Activated CD4-positive, alpha-beta memory T cell treated with anti-CD3 and anti-CD28 coated beads, Interleukin-2, amount 10 ng/mL, durations not matched to agents 7 days and 5 days (primary cell): ENCODE data around the gene TGIF1. TPM values are rescaled to one million over a fixed set of nuclear protein-coding genes. Genes with fewer than 3 reads are reported as not detected.

Source experiments
- CTCF ChIA-PET: fragments of 350-600 bp; sonication (Branson Sonifier 250); formaldehyde crosslinking; loops from one replicate; lab custom pipeline; 2021; ENCODE audit warnings: antibody characterized with exemption, inconsistent platforms; lab: Charles Lee
- POLR2A ChIA-PET: fragments of 350-600 bp; sonication (Branson Sonifier 250); formaldehyde crosslinking; loops from one replicate; lab custom pipeline; 2021; ENCODE audit warnings: antibody characterized with exemption; lab: Charles Lee
- DNase-seq: peaks from one replicate; pipeline ENCODE4 v3.0.0-alpha.2; 2020
- H3K27ac Mint-ChIP-seq: one replicate; pipeline ENCODE4 v1.8.0; 2021; ENCODE audit warnings: mild to moderate bottlenecking, mixed read lengths
- H3K27me3 Mint-ChIP-seq: one replicate; pipeline ENCODE4 v1.8.0; 2021; ENCODE audit warnings: mixed read lengths
- H3K36me3 Mint-ChIP-seq: one replicate; pipeline ENCODE4 v1.8.0; 2021; ENCODE audit warnings: low read depth, mixed read lengths
- H3K4me1 Mint-ChIP-seq: one replicate; pipeline ENCODE4 v1.8.0; 2021; ENCODE audit warnings: mixed read lengths
- H3K4me3 Mint-ChIP-seq: one replicate; pipeline ENCODE4 v1.8.0; 2021; ENCODE audit warnings: mild to moderate bottlenecking, mixed read lengths
- H3K9me3 Mint-ChIP-seq: one replicate; pipeline ENCODE4 v1.8.0; 2021; ENCODE audit warnings: mixed read lengths
- total RNA-seq, 2 experiments: library from RNA; stranded (reverse); gene quantifications; one replicate each; pipeline ENCODE4 v1.2.3, GENCODE V29; 2021

TGIF1 gene
- total RNA-seq, 2 experiments from 2014 or later: 23.3 to 24.7 TPM

DNA sequence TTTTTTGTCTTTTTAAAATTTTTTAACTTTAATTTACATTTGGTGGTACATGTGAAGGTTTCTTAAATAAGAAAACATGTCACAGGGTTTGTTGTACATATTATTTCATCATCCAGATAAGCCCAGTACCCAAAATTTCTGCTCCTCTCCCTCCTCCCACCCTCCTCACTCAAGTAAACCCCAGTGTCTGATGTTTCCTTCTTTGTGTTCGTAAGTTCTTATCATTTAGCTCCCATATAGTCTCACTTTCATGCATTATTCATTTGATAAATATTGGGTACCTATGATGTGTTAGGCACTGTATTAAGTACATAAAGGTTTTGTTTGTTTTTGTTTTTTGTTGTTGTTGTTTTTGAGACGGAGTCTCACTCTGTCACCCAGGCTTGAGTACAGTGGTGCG lies 5.7 kb upstream of the TGIF1 start:
- ChIA-PET CTCF (interaction anchor here (0.6 to 1.3 kb wide), 2 partner anchors 10 to 147 kb away, joined by 3 to 4 read pairs; no protein-coding TSS in a partner anchor), POLR2A (no interaction called here)
- no peak overlapping the region for H3K27ac Mint-ChIP-seq
- no peaks in the 10 kb centered on the region for H3K9me3 Mint-ChIP-seq
- H3K4me1 Mint-ChIP-seq: peaks cover 20% of the 10 kb centered on the region
- H3K36me3 Mint-ChIP-seq: no peaks in the 10 kb centered on the region
- DNase-seq: no peak
- peaks cover 9% of the 10 kb centered on the region for H3K27me3 Mint-ChIP-seq
- no peak overlapping the region for H3K4me3 Mint-ChIP-seq

DNA sequence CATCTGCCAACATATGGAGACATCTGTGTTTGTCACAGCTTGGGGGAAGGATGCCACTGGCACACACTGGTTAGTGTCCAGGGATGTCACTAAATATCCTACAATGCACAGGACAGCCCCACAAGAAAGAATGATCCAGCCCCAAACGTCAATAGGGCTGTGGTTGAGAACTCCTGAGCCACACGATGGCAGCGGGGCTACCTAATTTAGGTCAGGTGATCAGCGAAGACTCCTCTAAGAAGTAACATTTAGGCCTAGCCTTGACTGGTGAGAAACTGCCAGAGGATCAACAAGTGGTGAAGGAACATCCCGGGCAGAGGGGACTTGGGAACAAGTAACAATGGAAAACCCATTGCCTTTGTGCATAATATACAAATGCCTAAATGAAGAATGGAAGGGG lies 5.0 kb upstream of the TGIF1 start:
- POLR2A ChIA-PET: interaction anchor here (4.9 kb wide), 1 partner anchor 150 kb away, joined by 74 read pairs; no protein-coding TSS in a partner anchor
- Mint-ChIP-seq H3K9me3 (no peaks in the 10 kb centered on the region), H3K36me3 (no peaks in the 10 kb centered on the region), H3K27ac (no peak overlapping the region), H3K4me1 (peaks cover 20% of the 10 kb centered on the region), H3K4me3 (no peak overlapping the region), H3K27me3 (peaks cover 9% of the 10 kb centered on the region)
- DNase-seq: no peak
- CTCF ChIA-PET: interaction anchor here (1.3 kb wide), 1 partner anchor 10 kb away, joined by 4 read pairs; no protein-coding TSS in a partner anchor

DNA sequence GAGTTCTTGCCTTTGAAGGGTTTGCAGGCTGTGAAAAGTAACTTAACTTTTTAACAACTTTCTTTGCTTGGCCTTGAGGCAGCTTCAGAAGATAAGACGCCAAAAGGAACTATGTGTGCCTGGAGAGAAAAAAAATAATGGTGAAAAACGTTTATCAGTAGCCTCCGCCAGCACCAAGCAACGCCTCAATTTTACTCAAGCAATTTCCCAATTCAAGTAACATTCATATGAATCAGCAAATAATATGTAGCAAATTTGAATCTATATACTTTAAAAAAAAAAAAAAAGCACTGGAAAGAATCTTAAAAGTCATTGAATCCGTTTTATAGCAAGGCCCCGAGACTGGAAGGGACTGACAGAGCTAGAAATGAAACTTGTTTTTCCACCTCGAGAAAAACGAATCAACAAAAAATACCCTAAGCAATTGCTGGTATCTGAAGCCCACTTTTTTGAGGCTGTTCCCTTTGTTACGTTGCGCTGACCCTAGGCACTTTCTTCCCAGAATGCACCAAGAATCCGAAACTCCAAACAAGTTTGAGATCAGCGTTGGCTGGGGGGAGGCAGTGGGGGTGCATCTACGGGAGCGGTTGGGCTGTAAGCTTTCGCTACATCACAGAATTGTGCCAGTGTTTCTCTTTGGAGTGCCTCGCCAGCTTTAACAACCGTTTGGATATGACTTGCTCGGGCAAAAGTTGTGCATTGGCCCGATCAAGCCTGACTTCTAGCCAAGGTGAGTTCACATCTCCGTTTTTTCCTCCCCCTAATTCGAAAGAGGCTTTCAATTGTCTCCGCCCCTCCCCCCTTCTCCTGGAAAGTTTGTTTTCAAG lies 2.7 kb upstream of the TGIF1 start:
- no peaks in the 10 kb centered on the region for H3K9me3 Mint-ChIP-seq
- DNase-seq: no peak

GRCh38 chr18:3447895-3448837 lies 1.8 kb upstream of the TGIF1 start:
- peak overlapping the region; percentile 99 for H3K27ac Mint-ChIP-seq
- peaks cover 31% of the 10 kb centered on the region for H3K4me1 Mint-ChIP-seq
- peak; percentile 88 for DNase-seq
- no peaks in the 10 kb centered on the region for H3K9me3 Mint-ChIP-seq
- no peaks in the 10 kb centered on the region for H3K27me3 Mint-ChIP-seq
- H3K36me3 Mint-ChIP-seq: peaks cover 10% of the 10 kb centered on the region
- ChIA-PET CTCF (interaction anchor here (0.6 to 2.9 kb wide), 12 partner anchors 10 to 296 kb away, joined by 3 to 18 read pairs (median 4); no protein-coding TSS in a partner anchor), POLR2A (interaction anchor here (0.6 to 7.9 kb wide), 21 partner anchors 8 to 812 kb away, joined by 3 to 74 read pairs (median 4); partner anchors contain the start of genes MYL12A and MYL12B)
- peak overlapping the region; percentile 92 for H3K4me3 Mint-ChIP-seq

More for the DNA sequence above, 2.7 kb upstream of the TGIF1 start:
- peaks cover 22% of the 10 kb centered on the region for H3K4me1 Mint-ChIP-seq
- H3K27me3 Mint-ChIP-seq: no peaks in the 10 kb centered on the region
- peaks cover 4% of the 10 kb centered on the region for H3K36me3 Mint-ChIP-seq
- ChIA-PET CTCF (interaction anchor here (0.6 to 2.9 kb wide), 12 partner anchors 11 to 295 kb away, joined by 3 to 18 read pairs (median 4); no protein-coding TSS in a partner anchor), POLR2A (interaction anchor here (0.6 to 7.9 kb wide), 20 partner anchors 12 to 811 kb away, joined by 3 to 74 read pairs (median 4); partner anchors contain the start of genes MYL12A and MYL12B)
- peak overlapping the region; percentile 99 for H3K27ac Mint-ChIP-seq
- peak overlapping the region; percentile 92 for H3K4me3 Mint-ChIP-seq

DNA sequence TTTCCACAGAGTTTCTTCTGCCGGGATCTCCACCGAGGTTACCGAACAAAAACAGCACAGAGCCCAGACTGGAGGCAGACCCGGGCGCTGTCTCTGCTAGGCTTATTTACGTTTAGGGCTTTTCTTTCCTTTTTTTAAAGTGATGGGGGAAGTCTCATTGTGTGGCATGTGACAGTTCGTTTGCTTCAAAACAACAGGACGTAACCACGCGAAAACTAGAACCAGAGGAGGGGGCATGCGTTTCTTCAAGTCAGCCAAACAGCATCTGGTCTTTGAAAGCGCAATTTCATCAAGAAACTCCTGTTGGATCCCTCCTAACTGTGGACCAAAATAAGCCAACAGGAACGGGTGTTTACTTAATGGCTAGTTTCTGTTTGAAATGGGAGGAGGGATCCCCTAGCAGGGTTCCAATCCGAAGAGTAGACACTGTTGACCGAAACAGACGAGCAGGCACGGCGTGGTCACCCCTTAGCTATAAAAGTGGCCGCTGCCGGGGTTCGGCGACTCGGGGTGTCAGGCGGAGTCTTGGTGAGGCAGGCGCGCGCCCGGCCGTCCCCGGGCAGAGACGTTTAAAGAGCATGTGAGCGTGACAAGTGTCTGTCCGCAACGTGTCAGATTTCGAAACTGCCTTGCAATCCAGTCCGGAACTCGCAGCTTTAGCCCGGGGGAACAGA lies 997 bp upstream of the TGIF1 start:
- peaks cover 10% of the 10 kb centered on the region for H3K36me3 Mint-ChIP-seq
- CTCF ChIA-PET: interaction anchor here (0.7 to 2.9 kb wide), 4 partner anchors 137 to 217 kb away, joined by 3 to 18 read pairs (median 11); no protein-coding TSS in a partner anchor
- H3K9me3 Mint-ChIP-seq: no peaks in the 10 kb centered on the region
- no peaks in the 10 kb centered on the region for H3K27me3 Mint-ChIP-seq
- DNase-seq: peak; percentile 84
- peak overlapping the region; percentile 92 for H3K4me3 Mint-ChIP-seq
- peak overlapping the region; percentile 99 for H3K27ac Mint-ChIP-seq
- peaks cover 37% of the 10 kb centered on the region for H3K4me1 Mint-ChIP-seq
- POLR2A ChIA-PET: interaction anchor here (1.0 to 7.9 kb wide), 13 partner anchors 9 to 472 kb away, joined by 3 to 74 read pairs (median 11); partner anchors contain the start of genes MYL12A and MYL12B

- Mint-ChIP-seq H3K4me1 (peaks cover 39% of the 10 kb centered on the region), H3K9me3 (no peaks in the 10 kb centered on the region), H3K36me3 (peaks cover 10% of the 10 kb centered on the region), H3K27me3 (no peaks in the 10 kb centered on the region), H3K4me3 (peak overlapping the region; percentile 92), H3K27ac (peak overlapping the region; percentile 99)
- ChIA-PET CTCF (interaction anchor here (2.9 kb wide), 1 partner anchor 145 kb away, joined by 18 read pairs; no protein-coding TSS in a partner anchor), POLR2A (interaction anchor here (1.0 to 7.9 kb wide), 8 partner anchors 10 to 200 kb away, joined by 3 to 74 read pairs (median 30); partner anchors contain the start of gene MYL12A)
- no peak for DNase-seq
Measured at GRCh38 chr18:3449512-3450011, 410 bp upstream of the TGIF1 start.

GRCh38 chr18:3450799-3451182 lies 819 bp downstream of the TGIF1 start:
- ChIA-PET POLR2A (interaction anchor here (0.8 to 10.9 kb wide), 13 partner anchors 9 to 212 kb away, joined by 3 to 143 read pairs (median 4); no protein-coding TSS in a partner anchor), CTCF (interaction anchor here (1.8 to 8.8 kb wide), 2 partner anchors 135 to 145 kb away, joined by 7 to 75 read pairs; no protein-coding TSS in a partner anchor)
- Mint-ChIP-seq H3K9me3 (no peaks in the 10 kb centered on the region), H3K27me3 (no peaks in the 10 kb centered on the region), H3K4me3 (peak overlapping the region; percentile 92), H3K27ac (peak overlapping the region; percentile 96), H3K36me3 (peaks cover 10% of the 10 kb centered on the region), H3K4me1 (peaks cover 48% of the 10 kb centered on the region)
- DNase-seq: no peak

DNA sequence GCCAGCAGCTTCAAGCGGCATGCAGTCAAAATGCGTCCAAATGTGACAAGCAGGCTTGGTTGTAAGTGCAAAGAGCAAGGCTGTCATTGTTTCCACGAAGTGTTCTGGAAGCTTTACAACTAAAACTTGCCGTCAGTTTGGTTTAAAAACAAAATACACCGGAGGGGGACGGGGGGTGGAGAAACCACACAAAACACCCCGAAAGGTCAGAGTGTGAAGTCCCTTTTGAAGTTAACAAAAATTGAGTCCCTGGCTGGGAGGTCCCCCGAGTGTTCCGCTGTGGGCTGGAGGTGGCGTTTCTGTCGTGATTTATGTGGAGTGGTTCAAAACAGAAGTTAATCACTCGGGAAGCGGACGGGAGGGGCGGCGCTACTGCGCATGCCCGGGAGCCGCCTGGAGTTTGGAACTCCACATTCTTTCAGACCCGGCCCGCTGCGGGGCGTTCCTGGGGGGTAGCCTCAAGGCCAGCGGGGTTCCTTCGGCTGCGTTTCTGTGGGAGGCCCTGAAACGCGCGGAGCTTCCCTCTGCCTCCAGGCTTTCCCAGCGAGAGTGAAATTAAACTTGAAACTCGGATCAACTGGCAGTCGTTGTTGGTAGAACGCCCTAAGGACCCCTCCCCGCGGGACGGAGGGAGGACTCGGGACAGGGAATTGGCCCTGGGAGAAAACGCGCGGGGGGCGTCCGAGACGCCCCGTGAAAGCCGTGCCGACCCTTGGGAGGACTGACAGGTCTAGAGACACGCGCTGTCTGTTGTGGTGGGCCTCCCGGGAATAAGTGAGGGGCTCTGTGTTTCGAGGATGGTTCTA lies 1.4 kb downstream of the TGIF1 start:
- no peaks in the 10 kb centered on the region for H3K9me3 Mint-ChIP-seq

DNA sequence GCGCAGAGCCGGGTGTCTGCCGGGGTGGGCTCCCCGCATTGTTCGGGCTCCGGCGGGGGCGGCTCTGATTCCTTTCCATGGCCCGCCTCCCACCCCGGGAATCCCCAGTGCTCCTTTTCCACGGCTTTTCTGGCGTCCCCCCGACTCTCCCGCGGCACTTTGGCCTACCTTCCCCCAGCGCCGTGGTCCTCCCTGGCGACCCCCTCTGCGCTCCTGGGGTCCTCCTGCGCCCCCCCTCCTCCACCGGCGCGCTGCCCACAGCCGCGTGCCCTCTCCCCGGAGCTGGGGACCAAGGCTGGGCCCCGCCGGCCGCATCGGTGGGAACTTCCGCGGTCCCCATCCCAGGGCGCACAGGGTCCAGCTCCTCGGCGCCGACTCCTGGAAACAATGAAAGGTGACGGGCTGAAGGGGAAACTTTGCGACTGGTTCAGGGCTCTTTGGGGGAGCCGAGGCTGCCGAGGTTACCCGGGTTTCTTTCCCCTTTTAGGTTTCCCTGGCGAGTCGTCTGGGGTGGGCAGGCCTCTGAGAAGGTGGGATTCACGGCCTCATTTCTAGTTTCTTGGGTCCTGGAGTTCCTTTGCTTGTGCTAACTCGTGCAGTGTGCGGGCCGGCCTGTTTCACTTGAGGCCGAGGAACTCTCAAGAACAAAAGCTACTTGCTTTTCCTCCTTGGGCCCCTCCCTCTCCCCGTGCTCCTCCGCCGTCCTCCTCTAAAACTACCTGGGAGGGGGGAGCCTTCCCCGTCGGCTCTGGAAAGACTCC lies 2.2 kb downstream of the TGIF1 start:
- peak overlapping the region; percentile 92 for H3K4me3 Mint-ChIP-seq
- peaks cover 18% of the 10 kb centered on the region for H3K36me3 Mint-ChIP-seq
- POLR2A ChIA-PET: interaction anchor here (1.3 to 10.9 kb wide), 14 partner anchors 74 to 881 kb away, joined by 3 to 143 read pairs (median 13); partner anchors contain the start of genes METTL4, MYL12A, MYL12B and NDC80
- H3K4me1 Mint-ChIP-seq: peaks cover 49% of the 10 kb centered on the region
- H3K9me3 Mint-ChIP-seq: no peaks in the 10 kb centered on the region
- peak overlapping the region; percentile 96 for H3K27ac Mint-ChIP-seq
- CTCF ChIA-PET: interaction anchor here (1.0 to 8.8 kb wide), 11 partner anchors 15 to 213 kb away, joined by 3 to 75 read pairs (median 7); no protein-coding TSS in a partner anchor
- no peaks in the 10 kb centered on the region for H3K27me3 Mint-ChIP-seq
- DNase-seq: peak; percentile 46

More for the DNA sequence above, 1.4 kb downstream of the TGIF1 start:
- peak; percentile 78 for DNase-seq
- CTCF ChIA-PET: interaction anchor here (1.5 to 8.8 kb wide), 3 partner anchors 134 to 154 kb away, joined by 7 to 75 read pairs (median 10); no protein-coding TSS in a partner anchor
- H3K27ac Mint-ChIP-seq: peak overlapping the region; percentile 96
- H3K27me3 Mint-ChIP-seq: no peaks in the 10 kb centered on the region
- POLR2A ChIA-PET: interaction anchor here (0.8 to 10.9 kb wide), 16 partner anchors 8 to 211 kb away, joined by 3 to 143 read pairs (median 4); partner anchors contain the start of genes MYL12A and MYL12B
- H3K36me3 Mint-ChIP-seq: peaks cover 12% of the 10 kb centered on the region
- peaks cover 52% of the 10 kb centered on the region for H3K4me1 Mint-ChIP-seq
- peak overlapping the region; percentile 92 for H3K4me3 Mint-ChIP-seq
